GM12801 (cell line): Measurements from ENCODE around the gene EID2B.

ENCODE experiments used
- CTCF ChIP-seq: IDR thresholded peaks from one replicate; pipeline ENCODE4 v1.5.1; 2011; ENCODE audit warnings: control low read depth; ENCODE audit not compliant: insufficient read length; ENCODE audit errors: extremely low read depth

EID2B gene

GRCh38 chr19:39525205-39525604, 7.4 kb downstream of the EID2B start:
- TF ChIP-seq CTCF, result no peak

- no peak for TF ChIP-seq CTCF
Measured at GRCh38 chr19:39524495-39524894, 8.2 kb downstream of the EID2B start.

GRCh38 chr19:39520541-39521484, 11.8 kb downstream of the EID2B start:
- no peak for TF ChIP-seq CTCF

- no peak for TF ChIP-seq CTCF
Measured at GRCh38 chr19:39518975-39519374, 13.7 kb downstream of the EID2B start.

- TF ChIP-seq CTCF, result no peak
Measured at GRCh38 chr19:39518458-39518857, 14.2 kb downstream of the EID2B start.

GRCh38 chr19:39517432-39517831, 15.2 kb downstream of the EID2B start:
- TF ChIP-seq CTCF, result no peak

GRCh38 chr19:39516270-39516669, 16.4 kb downstream of the EID2B start:
- no peak for TF ChIP-seq CTCF
